Measurements from ENCODE around the gene ETV5. TPM values are rescaled to one million over a fixed set of nuclear protein-coding genes. Genes with fewer than 3 reads are reported as not detected.

ETV5 gene
- total and polyA plus RNA-seq, 2 donors (not counting 3 experiments of a cell fraction or from before 2014, with no cell fraction given): 8.8 to 40.9 TPM

- no peak overlapping the region for H2AFZ ChIP-seq (ENCODE audit: low read depth, low read length)
- intact Hi-C loops (cut with micrococcal nuclease) (loop anchor here (10.0 kb wide), 2 partner anchors 368 to 982 kb away; no protein-coding TSS in a partner anchor), dilution Hi-C loops (cut with MboI; ENCODE audit: extremely low pct_ligation_motif_present, low sequenced_read_pairs) (no loop called here)
- H3K27me3 ChIP-seq (ENCODE audit: control insufficient read depth in 2 of 2, insufficient read depth in 2 of 2, low read length in 2 of 2): no peaks in the 10 kb centered on the region
- ChIA-PET POLR2A (no interaction called here), CTCF (interaction anchor here (0.7 kb wide), 1 partner anchor 15 kb away, joined by 3 read pairs; no protein-coding TSS in a partner anchor)
- H3K79me2 ChIP-seq (ENCODE audit: control insufficient read depth, insufficient read depth, low read length): peaks cover 22% of the 10 kb centered on the region
- FAIRE-seq (no peak), DNase-seq (ENCODE audit: low read depth, low spot score) (no peak)
- H3K9me1 ChIP-seq (replicated peaks; ENCODE audit: control insufficient read depth, extremely low read depth, insufficient read depth, low read length): no peaks in the 10 kb centered on the region
- no peak overlapping the region for H3K4me2 ChIP-seq (ENCODE audit: insufficient read depth, low read length)
- H3K4me3 ChIP-seq (replicated peaks in 1 of 3; ENCODE audit: insufficient read depth in 1 of 3, low read depth in 1 of 3, low read length in 3 of 3): no peak overlapping the region
- H4K20me1 ChIP-seq (replicated peaks; ENCODE audit: control insufficient read depth, extremely low read depth, insufficient read depth, low read length): no peaks in the 10 kb centered on the region
- peaks cover 14% of the 10 kb centered on the region for H3K4me1 ChIP-seq (ENCODE audit: control insufficient read depth, extremely low read depth, insufficient read depth, low read length)
- BruUV-seq (replicated peaks): no TSS peak
- TF ChIP-seq POLR2A (IDR thresholded peaks at IDR 0.05; ENCODE audit: low read depth, low read length) (no peak), MYC (IDR thresholded peaks at IDR 0.05; ENCODE audit: low read depth, low read length) (no peak), GATA2 (IDR thresholded peaks at IDR 0.05; ENCODE audit: insufficient read depth, insufficient read length, low read depth, low read length) (no peak), EZH2 (IDR thresholded peaks at IDR 0.05; ENCODE audit: borderline replicate concordance, low read depth, low read length, severe bottlenecking) (no peak), FOS (IDR thresholded peaks at IDR 0.05; ENCODE audit: borderline replicate concordance, insufficient read depth, low read length) (no peak), POLR2AphosphoS5 (IDR thresholded peaks at IDR 0.05; ENCODE audit: insufficient read depth, low read depth, low read length) (no peak), JUN (IDR thresholded peaks at IDR 0.05; ENCODE audit: borderline replicate concordance, insufficient read depth, insufficient read length, low read depth) (no peak)
- TF ChIP-seq, protein P1, sequence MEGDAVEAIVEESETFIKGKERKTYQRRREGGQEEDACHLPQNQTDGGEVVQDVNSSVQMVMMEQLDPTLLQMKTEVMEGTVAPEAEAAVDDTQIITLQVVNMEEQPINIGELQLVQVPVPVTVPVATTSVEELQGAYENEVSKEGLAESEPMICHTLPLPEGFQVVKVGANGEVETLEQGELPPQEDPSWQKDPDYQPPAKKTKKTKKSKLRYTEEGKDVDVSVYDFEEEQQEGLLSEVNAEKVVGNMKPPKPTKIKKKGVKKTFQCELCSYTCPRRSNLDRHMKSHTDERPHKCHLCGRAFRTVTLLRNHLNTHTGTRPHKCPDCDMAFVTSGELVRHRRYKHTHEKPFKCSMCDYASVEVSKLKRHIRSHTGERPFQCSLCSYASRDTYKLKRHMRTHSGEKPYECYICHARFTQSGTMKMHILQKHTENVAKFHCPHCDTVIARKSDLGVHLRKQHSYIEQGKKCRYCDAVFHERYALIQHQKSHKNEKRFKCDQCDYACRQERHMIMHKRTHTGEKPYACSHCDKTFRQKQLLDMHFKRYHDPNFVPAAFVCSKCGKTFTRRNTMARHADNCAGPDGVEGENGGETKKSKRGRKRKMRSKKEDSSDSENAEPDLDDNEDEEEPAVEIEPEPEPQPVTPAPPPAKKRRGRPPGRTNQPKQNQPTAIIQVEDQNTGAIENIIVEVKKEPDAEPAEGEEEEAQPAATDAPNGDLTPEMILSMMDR (IDR thresholded peaks at IDR 0.05; ENCODE audit: extremely low read depth in 1 of 2, insufficient read depth in 1 of 2, low read depth in 1 of 2, low read length in 2 of 2): no peak
- TF ChIP-seq, protein P2, sequence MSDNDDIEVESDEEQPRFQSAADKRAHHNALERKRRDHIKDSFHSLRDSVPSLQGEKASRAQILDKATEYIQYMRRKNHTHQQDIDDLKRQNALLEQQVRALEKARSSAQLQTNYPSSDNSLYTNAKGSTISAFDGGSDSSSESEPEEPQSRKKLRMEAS (IDR thresholded peaks at IDR 0.05; ENCODE audit: insufficient read depth, insufficient read length): no peak
- H3K27ac ChIP-seq (ENCODE audit: insufficient read depth, low read depth, low read length): no peak overlapping the region
- no peak overlapping the region for H3K9ac ChIP-seq (replicated peaks; ENCODE audit: extremely low read depth, insufficient read depth, low read length)
- no peaks in the 10 kb centered on the region for H3K9me3 ChIP-seq (replicated peaks; ENCODE audit: control insufficient read depth, insufficient read depth, low read length)
- H3K36me3 ChIP-seq (ENCODE audit: control insufficient read depth in 2 of 2, extremely low read depth in 1 of 2, insufficient read depth in 2 of 2, low read length in 2 of 2): no peaks in the 10 kb centered on the region
Measured at GRCh38 chr3:186102687-186103086, 6.2 kb downstream of the ETV5 start.
